GM19351 (cell line): Measurements from ENCODE around the gene STOML1.
"Not testable (repeated sequence)": the region's sequence is repeated elsewhere in the genome, so short reads cannot be mapped to it uniquely, and the experiment has no call there.

Experiments
- ATAC-seq: cut with Tn5 transposase; IDR thresholded peaks from one replicate; pipeline ENCODE4 v1.9.1; 2021; ENCODE audit warnings: mild to moderate bottlenecking, moderate library complexity; ENCODE audit not compliant: unreplicated experiment

STOML1 gene

GRCh38 chr15:73949496-73949895 lies 42.6 kb downstream of the STOML1 start:
- no peak for ATAC-seq

- no peak for ATAC-seq
Measured at GRCh38 chr15:73948982-73949381, 43.1 kb downstream of the STOML1 start.

- no peak for ATAC-seq
Measured at GRCh38 chr15:73948396-73948795, 43.7 kb downstream of the STOML1 start.

- ATAC-seq, result no peak
Measured at GRCh38 chr15:73947651-73948050, 44.4 kb downstream of the STOML1 start.

- ATAC-seq, result no peak
Measured at GRCh38 chr15:73946795-73947370, 45.2 kb downstream of the STOML1 start.

GRCh38 chr15:73946046-73946721 lies 45.9 kb downstream of the STOML1 start:
- ATAC-seq, result no peak

GRCh38 chr15:73945130-73945508 lies 47.0 kb downstream of the STOML1 start:
- no peak for ATAC-seq

GRCh38 chr15:73944161-73945129 lies 47.6 kb downstream of the STOML1 start:
- ATAC-seq, result no peak

- ATAC-seq, result no peak
Measured at GRCh38 chr15:73942751-73943270, 49.3 kb downstream of the STOML1 start.

- no peak for ATAC-seq
Measured at GRCh38 chr15:73941871-73942635, 50.0 kb downstream of the STOML1 start.

- no peak for ATAC-seq
Measured at GRCh38 chr15:73941449-73941848, 50.6 kb downstream of the STOML1 start.

- ATAC-seq, result no peak
Measured at GRCh38 chr15:73941044-73941443, 51.1 kb downstream of the STOML1 start.

- no peak for ATAC-seq
Measured at GRCh38 chr15:73940061-73940981, 51.8 kb downstream of the STOML1 start.

- no peak for ATAC-seq
Measured at GRCh38 chr15:73939138-73939537, 53.0 kb downstream of the STOML1 start.

- ATAC-seq, result not testable (repeated sequence)
Measured at GRCh38 chr15:73938516-73938915, 53.6 kb downstream of the STOML1 start.

GRCh38 chr15:73937726-73938125 lies 54.4 kb downstream of the STOML1 start:
- no peak for ATAC-seq

- ATAC-seq, result no peak
Measured at GRCh38 chr15:73937296-73937695, 54.8 kb downstream of the STOML1 start.

- no peak for ATAC-seq
Measured at GRCh38 chr15:73936588-73937290, 55.4 kb downstream of the STOML1 start.

- no peak for ATAC-seq
Measured at GRCh38 chr15:73936181-73936580, 55.9 kb downstream of the STOML1 start.
